HepG2 (cell line): ENCODE results near the gene PCYOX1L. TPM values are rescaled to one million over a fixed set of nuclear protein-coding genes. Genes with fewer than 3 reads are reported as not detected.
"Not testable (repeated sequence)": the region's sequence is repeated elsewhere in the genome, so short reads cannot be mapped to it uniquely, and the experiment has no call there.

Experiments used
- ATAC-seq: fragments of 200-7000 bp; cut with Tn5 transposase; 3 replicates; pipeline ENCODE4 v1.9.1; 2020; ENCODE audit warnings: mild to moderate bottlenecking, moderate library complexity
- BruUV-seq: library from RNA; stranded (reverse); fragments of 400-500 nt; replicated peaks from 2 replicates; lab custom pipeline; 2021; lab: Mats Ljungman, UMichigan
- CTCF ChIA-PET: fragments of 300-600 bp; formaldehyde crosslinking; extraction: SDS; loops from one replicate; lab custom pipeline; 2021; ENCODE audit warnings: low total read pairs, inconsistent platforms, low intra/inter-chr PET ratio; lab: Yijun Ruan, JAX
- POLR2A ChIA-PET: fragments of 350-600 bp; sonication (Branson Sonifier 250); formaldehyde crosslinking; loops from one replicate; lab custom pipeline; 2020; ENCODE audit warnings: antibody characterized with exemption, inconsistent platforms; lab: Yijun Ruan, JAX
- DNase-seq: peaks from one replicate; pipeline ENCODE4 v3.0.0-alpha.2; 2015; ENCODE audit warnings: low spot score
- FAIRE-seq: peaks from 3 replicates; lab custom pipeline; 2011; peaks lifted over from hg19 to GRCh38; lab: Jason Lieb, UNC
- H2AFZ ChIP-seq: one replicate; pipeline ENCODE4 v1.6.1; 2011; ENCODE audit warnings: low read length, inconsistent platforms
- H3K27ac ChIP-seq: fragments of 300-600 bp; 3 replicates; pipeline ENCODE4 v1.8.0; 2011; ENCODE audit warnings: mixed run types, mild to moderate bottlenecking, mixed read lengths, low read length, inconsistent platforms; ENCODE audit not compliant: insufficient read depth; ENCODE audit errors: extremely low read length
- H3K27me3 ChIP-seq, 2 experiments: fragments of 200-600 bp in 1 of 2; 2 replicates in 1 of 2; 3 replicates in 1 of 2; pipeline versions ENCODE4 v1.6.0 to v1.8.0; 2011; ENCODE audit warnings: low read length in 2 of 2, mild to moderate bottlenecking in 2 of 2, moderate library complexity in 2 of 2, inconsistent platforms in 1 of 2; ENCODE audit not compliant: insufficient read depth in 2 of 2, control insufficient read depth in 1 of 2
- H3K36me3 ChIP-seq, 2 experiments: fragments of 200-600 bp in 1 of 2; replicated peaks in 1 of 2; 2 replicates in 1 of 2; 3 replicates in 1 of 2; pipeline versions ENCODE4 v1.5.1 to v1.8.0; 2011; ENCODE audit warnings: low read length in 2 of 2, inconsistent platforms in 1 of 2; ENCODE audit not compliant: insufficient read depth in 2 of 2, control insufficient read depth in 1 of 2
- H3K4me1 ChIP-seq: 2 replicates; pipeline ENCODE4 v1.5.1; 2012; ENCODE audit warnings: low read length, inconsistent platforms; ENCODE audit not compliant: insufficient read depth
- H3K4me2 ChIP-seq: 2 replicates; pipeline ENCODE4 v1.6.0; 2011; ENCODE audit warnings: low read depth, low read length, inconsistent platforms
- H3K4me3 ChIP-seq, 3 experiments: fragments of 200-600 bp in 1 of 3; sonication (generic), shearing (Covaris generic) in 1 of 3; replicated peaks in 1 of 3; 2 replicates each; pipeline ENCODE4 v1.5.1; 2011 to 2016; ENCODE audit warnings: low read length in 3 of 3, inconsistent platforms in 2 of 3, low read depth in 2 of 3, mild to moderate bottlenecking in 2 of 3, control low read depth in 1 of 3, mixed read lengths in 1 of 3; ENCODE audit not compliant: insufficient read depth in 1 of 3
- H3K79me2 ChIP-seq: one replicate; pipeline ENCODE4 v1.6.1; 2011; ENCODE audit warnings: low read length, inconsistent platforms; ENCODE audit not compliant: insufficient read depth
- H3K9ac ChIP-seq: 2 replicates; pipeline ENCODE4 v1.6.0; 2011; ENCODE audit warnings: mild to moderate bottlenecking, low read depth, low read length, inconsistent platforms; ENCODE audit not compliant: insufficient read depth
- H3K9me3 ChIP-seq: 2 replicates; pipeline ENCODE4 v1.5.1; 2012; ENCODE audit warnings: mild to moderate bottlenecking, low read length
- H4K20me1 ChIP-seq: 2 replicates; pipeline ENCODE4 v1.6.0; 2011; ENCODE audit warnings: inconsistent platforms, mild to moderate bottlenecking, low read length, moderate library complexity; ENCODE audit not compliant: insufficient read depth
- ATAD3A ChIP-seq: sonication (generic); formaldehyde crosslinking; IDR thresholded peaks from 2 replicates; pipeline ENCODE4 v1.4.0; 2020; ENCODE audit warnings: missing genetic modification reagents
- FLYWCH1 ChIP-seq: sonication (generic); formaldehyde crosslinking; IDR thresholded peaks from 2 replicates; pipeline ENCODE4 v1.8.1; 2023; ENCODE audit warnings: mild to moderate bottlenecking, missing genetic modification reagents
- JDP2 ChIP-seq: sonication (generic); formaldehyde crosslinking; IDR thresholded peaks from 2 replicates; pipeline ENCODE4 v1.8.1; 2022; ENCODE audit warnings: missing genetic modification reagents, borderline replicate concordance
- MATR3 ChIP-seq: sonication (generic); formaldehyde crosslinking; IDR thresholded peaks from 2 replicates; pipeline ENCODE4 v1.4.0; 2020; ENCODE audit warnings: missing genetic modification reagents
- NCOR1 ChIP-seq: fragments of 200-600 bp; sonication (generic); IDR thresholded peaks from 2 replicates; pipeline ENCODE4 v1.7.0; 2017; ENCODE audit warnings: antibody characterized with exemption, low read length, borderline replicate concordance
- NR2F6 ChIP-seq, 2 experiments: IDR thresholded peaks; 2 replicates each; pipeline ENCODE4 v1.6.1; 2016; ENCODE audit warnings: antibody characterized with exemption in 1 of 2, mild to moderate bottlenecking in 1 of 2
- SNAPC4 ChIP-seq: sonication (generic); formaldehyde crosslinking; IDR thresholded peaks from 2 replicates; pipeline ENCODE4 v1.4.0; 2020; ENCODE audit warnings: mild to moderate bottlenecking, missing genetic modification reagents
- TFE3 ChIP-seq: IDR thresholded peaks from 2 replicates; pipeline ENCODE4 v1.6.1; 2016
- THYN1 ChIP-seq: sonication (generic); formaldehyde crosslinking; IDR thresholded peaks from 2 replicates; pipeline ENCODE4 v1.8.1; 2023; ENCODE audit warnings: low read depth, mild to moderate bottlenecking, moderate library complexity, missing genetic modification reagents, borderline replicate concordance
- ZBTB26 ChIP-seq: IDR thresholded peaks from 2 replicates; pipeline ENCODE4 v1.6.1; 2016; ENCODE audit warnings: missing compliant biosample characterization, missing genetic modification reagents, borderline replicate concordance
- ZNF644 ChIP-seq: IDR thresholded peaks from 2 replicates; pipeline ENCODE4 v1.6.1; 2016; ENCODE audit warnings: low read depth
- WGBS: methylation state at CpG from one replicate; pipeline ENCODE4 v1.1.6; 2017; ENCODE audit warnings: low lambda C conversion rate; 5-methylcytosine and 5-hydroxymethylcytosine counted together
- in situ Hi-C: cut with HindIII; loops from 2 replicates; pipeline ENCODE4 v1.10.0; 2017; ENCODE audit warnings: low pct_unique_long_range_greater_than_20kb; ENCODE audit not compliant: extremely low pct_ligation_motif_present
- intact Hi-C: fragments of 100-400 bp; cut with micrococcal nuclease; formaldehyde crosslinking; loops from one replicate; pipeline ENCODE4 v1.10.0; 2022; ENCODE audit not compliant: unreplicated experiment
- polyA plus RNA-seq, 8 experiments: library from polyadenylated mRNA; depleted of rRNA in 3 of 8; stranded (reverse) in 7 of 8; unstranded in 1 of 8; fragments of >200 nt; fragmentation: Illumina TruSeq in 4 of 8; extraction: Trizol in 4 of 8; gene quantifications; 2 replicates each; pipeline versions ENCODE4 v1.2.1 to v1.2.3, GENCODE V29; 2011 to 2016; ENCODE audit warnings: low read depth in 4 of 8, missing spikeins in 1 of 8, mixed read lengths in 1 of 8; ENCODE audit not compliant: insufficient read depth in 1 of 8
- total RNA-seq, 5 experiments: library from RNA; depleted of rRNA; stranded (reverse); fragments of >200 nt; fragmentation: Illumina TruSeq; extraction: Trizol; gene quantifications; 2 replicates each; pipeline ENCODE4 v1.2.3, GENCODE V29; 2016; ENCODE audit warnings: low read depth in 1 of 5

The PCYOX1L gene
- total and polyA plus RNA-seq, 2 of the 13 experiments (the other 11 are each of a cell fraction or from before 2014, with no cell fraction given), result 1.00 to 3.7 TPM

- TF ChIP-seq ZBTB26 (CRISPR knock-in tag), result no peak
- no peak for TF ChIP-seq ZNF644
- no peak for TF ChIP-seq JDP2
- TF ChIP-seq FLYWCH1 (CRISPR knock-in tag), result no peak
- TF ChIP-seq SNAPC4, result no peak
- no peak for TF ChIP-seq THYN1 (CRISPR knock-in tag)
- TF ChIP-seq NCOR1, result no peak
- no peak for TF ChIP-seq TFE3 (CRISPR knock-in tag)
- TF ChIP-seq MATR3 (CRISPR knock-in tag), result no peak
- no peak for TF ChIP-seq NR2F6 (IDR thresholded peaks at IDR 0.05)
- no peak for TF ChIP-seq NR2F6 (CRISPR knock-in tag; IDR thresholded peaks at IDR 0.05)
- TF ChIP-seq ATAD3A, result no peak
- TF ChIP-seq, all 625 proteins: peak for 0
Measured at GRCh38 chr5:149389552-149390495, 32.0 kb downstream of the PCYOX1L start (continued).

GRCh38 chr5:149391076-149391475 lies 33.2 kb downstream of the PCYOX1L start:
- not testable (repeated sequence) for H2AFZ ChIP-seq

More at GRCh38 chr5:149391076-149391475, 33.2 kb downstream of the PCYOX1L start:
- DNase-seq, ATAC-seq, BruUV-seq, H3K79me2 ChIP-seq, FAIRE-seq, H3K4me3 ChIP-seq, CTCF ChIA-PET, H3K4me2 ChIP-seq, POLR2A ChIA-PET, intact Hi-C loops, H3K9ac ChIP-seq, H3K36me3 ChIP-seq, H3K27me3 ChIP-seq, H3K27ac ChIP-seq, in situ Hi-C loops, H4K20me1 ChIP-seq, H3K9me3 ChIP-seq: not testable (repeated sequence)
- peaks cover 19% of the 10 kb centered on the region for H3K4me1 ChIP-seq
- WGBS, result 25% methylated on average over 4 of the region's 6 CpGs
